Type B pancreatic cell (in vitro differentiated cells): ENCODE measurements around the gene PCARE. TPM values are rescaled to one million over a fixed set of nuclear protein-coding genes. Genes with fewer than 3 reads are reported as not detected.

Source experiments
- DNase-seq: peaks from one replicate; pipeline ENCODE4 v3.0.0; 2021; ENCODE audit warnings: mixed read lengths; ENCODE audit not compliant: unreplicated experiment; ENCODE audit errors: extremely low spot score
- H3K27ac Mint-ChIP-seq: 2 replicates; pipeline ENCODE4 v1.8.0; 2021; ENCODE audit warnings: mild to moderate bottlenecking, mixed read lengths
- H3K27me3 Mint-ChIP-seq: 2 replicates; pipeline ENCODE4 v1.8.0; 2021; ENCODE audit warnings: mixed read lengths
- H3K36me3 Mint-ChIP-seq: 2 replicates; pipeline ENCODE4 v1.8.0; 2021; ENCODE audit warnings: mixed read lengths
- H3K4me1 Mint-ChIP-seq: one replicate; pipeline ENCODE4 v1.8.0; 2021; ENCODE audit warnings: mixed read lengths; ENCODE audit not compliant: unreplicated experiment
- H3K4me3 Mint-ChIP-seq: 2 replicates; pipeline ENCODE4 v1.8.0; 2021; ENCODE audit warnings: mild to moderate bottlenecking, mixed read lengths
- H3K9me3 Mint-ChIP-seq: 2 replicates; pipeline ENCODE4 v1.8.0; 2021; ENCODE audit warnings: mixed read lengths
- CTCF ChIP-seq: fragments of 200-600 bp; sonication (generic); conservative IDR thresholded peaks from 2 replicates; pipeline ENCODE4 v1.5.0; 2021; ENCODE audit warnings: antibody characterized with exemption, mild to moderate bottlenecking
- total RNA-seq: library from RNA; stranded (reverse); gene quantifications from 2 replicates; pipeline ENCODE4 v1.2.1, GENCODE V29; 2021; ENCODE audit warnings: low replicate concordance

PCARE gene
- total RNA-seq, 1 donor from 2014 or later = not detected

- Mint-ChIP-seq H3K9me3 (no peaks in the 10 kb centered on the region), H3K27ac (no peak overlapping the region), H3K4me1 (peaks cover 14% of the 10 kb centered on the region), H3K4me3 (no peak overlapping the region), H3K27me3 (no peaks in the 10 kb centered on the region), H3K36me3 (no peaks in the 10 kb centered on the region)
- no peak for TF ChIP-seq CTCF
- DNase-seq = no peak
Measured at GRCh38 chr2:29040552-29040951, 33.8 kb downstream of the PCARE start.

- Mint-ChIP-seq H3K27ac (no peak overlapping the region), H3K27me3 (no peaks in the 10 kb centered on the region), H3K4me3 (no peak overlapping the region), H3K9me3 (no peaks in the 10 kb centered on the region), H3K4me1 (peaks cover 13% of the 10 kb centered on the region), H3K36me3 (no peaks in the 10 kb centered on the region)
- DNase-seq = no peak
- no peak for TF ChIP-seq CTCF
Measured at GRCh38 chr2:29039718-29040480, 34.4 kb downstream of the PCARE start.

GRCh38 chr2:29035016-29035745 lies 39.1 kb downstream of the PCARE start:
- no peaks in the 10 kb centered on the region for H3K36me3 Mint-ChIP-seq
- no peak overlapping the region for H3K4me3 Mint-ChIP-seq
- H3K27me3 Mint-ChIP-seq = peaks cover 7% of the 10 kb centered on the region
- TF ChIP-seq CTCF = no peak
- no peaks in the 10 kb centered on the region for H3K9me3 Mint-ChIP-seq
- DNase-seq = no peak
- H3K27ac Mint-ChIP-seq = no peak overlapping the region
- no peaks in the 10 kb centered on the region for H3K4me1 Mint-ChIP-seq

GRCh38 chr2:29033656-29034055 lies 40.7 kb downstream of the PCARE start:
- no peaks in the 10 kb centered on the region for H3K4me1 Mint-ChIP-seq
- no peak for DNase-seq
- peaks cover 7% of the 10 kb centered on the region for H3K27me3 Mint-ChIP-seq
- no peaks in the 10 kb centered on the region for H3K9me3 Mint-ChIP-seq
- no peak for TF ChIP-seq CTCF
- H3K27ac Mint-ChIP-seq = peak overlapping the region; percentile 67
- no peaks in the 10 kb centered on the region for H3K36me3 Mint-ChIP-seq
- no peak overlapping the region for H3K4me3 Mint-ChIP-seq

GRCh38 chr2:29033172-29033571 lies 41.2 kb downstream of the PCARE start:
- Mint-ChIP-seq H3K27ac (peak overlapping the region; percentile 67), H3K36me3 (no peaks in the 10 kb centered on the region), H3K4me3 (no peak overlapping the region), H3K27me3 (peaks cover 7% of the 10 kb centered on the region), H3K4me1 (no peaks in the 10 kb centered on the region), H3K9me3 (no peaks in the 10 kb centered on the region)
- no peak for DNase-seq
- TF ChIP-seq CTCF = no peak
